SU-DHL-6 (cell line): ENCODE measurements around the gene CFL2.
"Not testable (repeated sequence)": the region's sequence is repeated elsewhere in the genome, so short reads cannot be mapped to it uniquely, and the experiment has no call there.

Experiments used
- H2AFZ ChIP-seq: fragments of 200-600 bp; sonication (generic); 2 replicates; pipeline ENCODE4 v1.6.1; 2014; ENCODE audit warnings: low read depth, mild to moderate bottlenecking, moderate library complexity, mixed read lengths, antibody characterized with exemption, low read length; ENCODE audit not compliant: severe bottlenecking
- H3F3A ChIP-seq: fragments of 200-600 bp; shearing (Covaris generic); 2 replicates; pipeline ENCODE4 v1.6.0; 2016; ENCODE audit warnings: antibody characterized with exemption, mild to moderate bottlenecking; ENCODE audit not compliant: insufficient read depth
- H3K27ac ChIP-seq: fragments of 200-600 bp; sonication (generic); 2 replicates; pipeline ENCODE4 v1.5.1; 2016; ENCODE audit warnings: low read depth, mild to moderate bottlenecking, low read length, moderate library complexity, mixed read lengths
- H3K27me3 ChIP-seq: fragments of 200-600 bp; sonication (generic), shearing (Covaris generic); 2 replicates; pipeline ENCODE4 v1.6.0; 2014; ENCODE audit warnings: mild to moderate bottlenecking, low read length
- H3K36me3 ChIP-seq: fragments of 200-600 bp; sonication (generic); 2 replicates; pipeline ENCODE4 v1.6.1; 2014; ENCODE audit warnings: mild to moderate bottlenecking, low read length, mixed read lengths
- H3K4me2 ChIP-seq: fragments of 300-600, 200-600 bp; shearing (Covaris generic), sonication (generic); 2 replicates; pipeline ENCODE4 v1.6.0; 2014; ENCODE audit warnings: low read length, low read depth, mild to moderate bottlenecking; ENCODE audit not compliant: poor library complexity, severe bottlenecking
- H3K4me3 ChIP-seq: fragments of 200-600 bp; sonication (generic); 2 replicates; pipeline ENCODE4 v1.5.1; 2014; ENCODE audit warnings: antibody characterized with exemption, low read length, mild to moderate bottlenecking, mixed read lengths; ENCODE audit not compliant: insufficient read depth, poor library complexity, severe bottlenecking
- H3K79me2 ChIP-seq: fragments of 200-600 bp; sonication (generic); 2 replicates; pipeline ENCODE4 v1.6.1; 2014; ENCODE audit warnings: mild to moderate bottlenecking, low read length, moderate library complexity; ENCODE audit not compliant: insufficient read depth
- H3K9ac ChIP-seq: fragments of 200-600 bp; sonication (generic); 2 replicates; pipeline ENCODE4 v1.7.0; 2014; ENCODE audit warnings: mild to moderate bottlenecking, low read length
- H3K9me2 ChIP-seq: fragments of 200-600 bp; sonication (generic); replicated peaks from 2 replicates; pipeline ENCODE4 v1.6.1; 2014; ENCODE audit warnings: low read length; ENCODE audit not compliant: insufficient read depth
- H3K9me3 ChIP-seq: fragments of 200-600 bp; sonication (generic); 2 replicates; pipeline ENCODE4 v1.6.1; 2014; ENCODE audit warnings: low read length, mixed read lengths; ENCODE audit not compliant: insufficient read depth
- H4K20me1 ChIP-seq: fragments of 200-600 bp; sonication (generic); 2 replicates; pipeline ENCODE4 v1.6.1; 2014; ENCODE audit warnings: low read depth, mild to moderate bottlenecking, antibody characterized with exemption, low read length, moderate library complexity, mixed read lengths
- CTCF ChIP-seq: fragments of 200-600 bp; sonication (generic); IDR thresholded peaks from one replicate; pipeline ENCODE4 v1.5.1; 2017; ENCODE audit warnings: antibody characterized with exemption, mild to moderate bottlenecking, low read length, moderate library complexity; ENCODE audit not compliant: insufficient read depth, poor library complexity, severe bottlenecking
- EZH2phosphoT487 ChIP-seq: fragments of 200-600 bp; sonication (generic), shearing (Covaris generic); conservative IDR thresholded peaks from 2 replicates; pipeline ENCODE4 v1.6.1; 2018; ENCODE audit warnings: mild to moderate bottlenecking, antibody characterized with exemption, low read length, moderate library complexity, mixed read lengths

Gene CFL2

DNA sequence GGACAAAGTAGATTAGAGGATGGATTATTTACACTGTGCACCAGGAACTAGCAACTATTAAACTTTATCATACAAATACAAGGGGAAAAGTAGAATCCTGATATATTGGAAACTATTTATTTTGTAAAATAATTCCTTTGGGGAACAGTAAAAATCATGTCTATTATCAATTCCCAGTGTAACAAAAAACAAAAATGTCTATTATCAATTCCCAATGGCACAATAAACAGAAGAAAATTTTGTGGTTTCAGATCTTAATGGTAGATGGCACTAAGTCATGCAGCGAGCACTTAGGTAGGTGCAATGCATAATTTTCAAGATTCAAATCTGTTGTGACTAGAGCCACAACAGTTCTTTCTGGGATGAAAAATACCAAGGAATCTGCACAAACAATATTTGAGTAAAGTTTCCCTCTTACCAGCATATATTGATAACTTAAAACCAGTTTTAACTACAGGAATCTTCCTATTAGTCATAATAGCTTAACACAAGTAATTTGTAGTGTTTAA is 13.7 kb downstream of the CFL2 start:
- H3K4me2 ChIP-seq = no peak overlapping the region
- H3K9ac ChIP-seq = no peak overlapping the region
- no peaks in the 10 kb centered on the region for H4K20me1 ChIP-seq
- H3K9me2 ChIP-seq = no peaks in the 10 kb centered on the region
- no peak overlapping the region for H2AFZ ChIP-seq
- no peaks in the 10 kb centered on the region for H3K9me3 ChIP-seq
- no peaks in the 10 kb centered on the region for H3K36me3 ChIP-seq
- TF ChIP-seq CTCF (no peak), EZH2phosphoT487 (no peak)
- H3F3A ChIP-seq = no peaks in the 10 kb centered on the region
- no peak overlapping the region for H3K27ac ChIP-seq
- H3K4me3 ChIP-seq = no peak overlapping the region
- no peaks in the 10 kb centered on the region for H3K79me2 ChIP-seq
- no peaks in the 10 kb centered on the region for H3K27me3 ChIP-seq

- Histone ChIP-seq H3K9ac (no peak overlapping the region), H3K27ac (no peak overlapping the region), H3K4me2 (no peak overlapping the region)
Observed at GRCh38 chr14:34699873-34700621, 14.3 kb downstream of the CFL2 start.

GRCh38 chr14:34694216-34694615 is 20.2 kb downstream of the CFL2 start:
- not testable (repeated sequence) for H3K9me3 ChIP-seq, H3K79me2 ChIP-seq, H3K9ac ChIP-seq, H4K20me1 ChIP-seq, H3K27me3 ChIP-seq, H3K27ac ChIP-seq, H3K4me2 ChIP-seq, H3F3A ChIP-seq, H2AFZ ChIP-seq, H3K4me3 ChIP-seq, H3K36me3 ChIP-seq, H3K9me2 ChIP-seq

More at GRCh38 chr14:34699873-34700621, 14.3 kb downstream of the CFL2 start:
- no peaks in the 10 kb centered on the region for H3F3A ChIP-seq
- H4K20me1 ChIP-seq = no peaks in the 10 kb centered on the region
- H3K9me3 ChIP-seq = no peaks in the 10 kb centered on the region
- no peak overlapping the region for H2AFZ ChIP-seq
- no peaks in the 10 kb centered on the region for H3K27me3 ChIP-seq
- no peaks in the 10 kb centered on the region for H3K79me2 ChIP-seq
- no peaks in the 10 kb centered on the region for H3K36me3 ChIP-seq
- no peaks in the 10 kb centered on the region for H3K9me2 ChIP-seq
- TF ChIP-seq CTCF (no peak), EZH2phosphoT487 (no peak)
- no peak overlapping the region for H3K4me3 ChIP-seq

DNA sequence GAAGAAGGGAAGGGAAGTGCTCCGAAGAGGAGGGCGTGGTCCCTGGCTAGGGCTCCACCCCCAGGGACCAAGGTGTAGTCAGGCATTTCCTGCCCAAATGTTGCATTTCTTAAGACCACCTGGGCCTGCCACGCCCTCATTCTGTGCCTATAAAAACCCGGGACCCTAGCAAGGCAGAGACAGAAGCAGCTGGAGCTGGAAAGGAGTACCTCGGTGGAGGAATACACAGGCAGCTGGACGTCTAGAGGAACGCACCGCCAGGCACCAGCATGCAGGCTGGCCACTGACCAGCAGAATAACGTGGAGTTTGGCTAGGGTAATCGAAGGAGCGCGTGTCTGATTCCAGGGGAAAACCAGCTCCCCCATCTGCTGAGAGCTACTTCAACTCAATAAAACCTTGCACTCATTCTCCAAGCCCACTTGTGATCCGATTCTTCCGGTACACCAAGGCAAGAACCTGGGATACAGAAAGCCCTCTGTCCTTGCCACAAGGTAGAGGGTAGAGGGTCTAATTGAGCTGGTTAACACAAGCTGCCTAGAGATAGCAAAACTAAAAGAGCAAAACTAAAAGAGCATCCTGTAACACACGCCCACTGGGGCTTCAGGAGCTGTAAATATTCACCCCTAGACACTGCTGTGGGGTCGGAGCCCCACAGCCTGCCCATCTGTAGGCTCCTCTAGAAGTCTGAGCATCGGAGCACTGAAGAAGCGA is 21.0 kb downstream of the CFL2 start:
- H3K4me2 ChIP-seq = no peak overlapping the region
- no peaks in the 10 kb centered on the region for H3F3A ChIP-seq
- no peak overlapping the region for H3K4me3 ChIP-seq
- H3K79me2 ChIP-seq = no peaks in the 10 kb centered on the region
- no peak for TF ChIP-seq CTCF
- TF ChIP-seq EZH2phosphoT487 = no peak
- H3K36me3 ChIP-seq = no peaks in the 10 kb centered on the region
- no peaks in the 10 kb centered on the region for H4K20me1 ChIP-seq
- no peak overlapping the region for H3K27ac ChIP-seq
- H3K27me3 ChIP-seq = no peaks in the 10 kb centered on the region
- H3K9me3 ChIP-seq = no peaks in the 10 kb centered on the region
- no peak overlapping the region for H2AFZ ChIP-seq
- no peak overlapping the region for H3K9ac ChIP-seq
- no peaks in the 10 kb centered on the region for H3K9me2 ChIP-seq
